Neural progenitor cell (in vitro differentiated cells): ENCODE results near the gene TRAPPC6A.

ENCODE experiments used
- CTCF ChIP-seq: fragments of 200-600 bp; sonication (generic); IDR thresholded peaks from 2 replicates; pipeline ENCODE4 v1.5.1; 2017; ENCODE audit warnings: antibody characterized with exemption, mild to moderate bottlenecking
- EZH2 ChIP-seq: fragments of 200-600 bp; sonication (generic); IDR thresholded peaks from 2 replicates; pipeline ENCODE4 v1.6.1; 2017; ENCODE audit warnings: antibody characterized with exemption, mild to moderate bottlenecking, moderate library complexity

DNA sequence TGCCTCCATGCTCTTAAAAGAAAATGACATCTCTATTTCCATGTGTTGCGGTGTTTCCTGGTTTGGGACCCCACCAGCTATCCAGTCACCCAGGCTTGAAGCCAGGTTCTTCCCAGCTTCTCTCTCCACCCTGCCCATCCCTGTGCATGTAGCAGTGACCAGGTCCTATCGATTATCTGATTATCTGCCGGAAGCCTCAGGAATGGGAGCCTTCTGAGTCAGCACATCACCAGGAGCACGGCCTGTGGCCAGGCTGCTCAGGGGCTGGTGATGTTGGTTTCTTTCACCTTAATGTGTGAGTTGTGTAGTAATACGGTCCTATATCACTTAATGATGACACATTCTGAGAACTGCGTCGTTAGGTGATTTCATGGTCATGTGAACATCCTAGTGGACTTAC lies 51.4 kb downstream of the TRAPPC6A start:
- TF ChIP-seq CTCF = no peak
- TF ChIP-seq EZH2 = no peak
